ENCODE results near the gene SEC16B.

The SEC16B gene

DNA sequence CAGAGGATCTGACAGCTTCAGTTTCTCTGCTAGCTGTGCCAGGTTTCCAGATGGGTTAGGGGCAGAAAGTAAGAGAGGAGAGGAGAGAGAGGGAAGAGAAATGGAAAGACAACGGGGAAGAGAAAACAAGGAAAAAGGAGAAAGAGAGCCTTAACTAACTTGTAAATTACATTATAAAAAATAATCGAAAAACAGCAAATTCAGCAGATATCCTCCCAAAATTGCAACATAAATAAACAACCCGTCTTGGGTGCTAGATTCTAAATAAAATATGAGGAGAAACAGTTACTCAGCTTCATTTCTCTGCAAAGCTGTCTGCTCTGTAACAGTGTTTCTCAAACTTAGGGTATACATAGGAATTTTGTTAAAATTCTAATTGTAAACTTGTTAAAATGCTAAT lies 29.2 kb downstream of the SEC16B start:
- no peak for DNase-seq

DNA sequence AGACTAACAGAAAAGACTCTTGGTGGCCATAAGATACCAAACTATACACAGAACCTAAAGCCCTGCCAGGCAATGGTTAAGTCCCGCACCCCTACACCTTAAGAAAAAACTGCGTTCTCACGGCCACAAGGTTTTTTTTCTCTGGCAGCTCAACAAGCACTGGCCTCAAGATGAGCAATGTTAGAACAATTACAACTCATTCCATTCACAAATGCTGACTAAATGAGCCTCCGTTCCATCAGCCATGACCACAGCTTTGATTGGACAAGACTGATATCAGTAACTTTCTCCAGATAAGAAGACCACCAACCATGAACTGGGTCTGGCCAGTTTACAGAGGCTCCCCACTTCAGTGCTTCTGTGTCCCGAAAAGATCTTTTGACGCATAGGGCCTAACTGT lies 31.9 kb downstream of the SEC16B start:
- DNase-seq = no peak

DNA sequence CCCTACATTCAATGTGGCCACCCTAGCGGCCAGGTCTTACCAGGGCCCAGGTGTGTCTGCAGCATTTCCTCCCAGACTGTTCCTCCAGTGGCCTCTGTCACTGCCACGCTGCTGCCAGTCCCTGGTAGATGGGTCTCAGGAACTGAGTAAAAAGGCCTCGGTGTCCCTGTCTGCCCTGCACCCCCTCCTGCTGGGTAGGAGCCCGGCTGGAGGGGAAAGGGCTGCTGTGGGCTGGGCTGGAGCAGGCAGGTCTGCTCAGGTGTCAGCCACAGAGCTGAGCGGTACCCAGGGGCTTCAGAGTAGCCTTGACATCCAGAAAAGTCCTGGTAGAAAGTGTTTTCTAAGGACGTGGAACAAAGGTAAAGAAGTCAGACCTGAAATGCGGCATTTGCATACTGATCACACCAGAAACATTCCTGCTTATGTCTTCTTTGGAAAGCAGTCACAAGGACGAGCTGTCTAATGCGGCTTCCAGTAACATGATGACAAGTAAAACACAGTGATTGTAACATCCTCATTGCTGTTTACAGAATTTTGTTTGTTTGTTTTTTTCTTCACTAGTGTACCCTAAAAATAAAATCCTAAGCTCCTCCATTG lies 32.6 kb downstream of the SEC16B start:
- DNase-seq = no peak

DNA sequence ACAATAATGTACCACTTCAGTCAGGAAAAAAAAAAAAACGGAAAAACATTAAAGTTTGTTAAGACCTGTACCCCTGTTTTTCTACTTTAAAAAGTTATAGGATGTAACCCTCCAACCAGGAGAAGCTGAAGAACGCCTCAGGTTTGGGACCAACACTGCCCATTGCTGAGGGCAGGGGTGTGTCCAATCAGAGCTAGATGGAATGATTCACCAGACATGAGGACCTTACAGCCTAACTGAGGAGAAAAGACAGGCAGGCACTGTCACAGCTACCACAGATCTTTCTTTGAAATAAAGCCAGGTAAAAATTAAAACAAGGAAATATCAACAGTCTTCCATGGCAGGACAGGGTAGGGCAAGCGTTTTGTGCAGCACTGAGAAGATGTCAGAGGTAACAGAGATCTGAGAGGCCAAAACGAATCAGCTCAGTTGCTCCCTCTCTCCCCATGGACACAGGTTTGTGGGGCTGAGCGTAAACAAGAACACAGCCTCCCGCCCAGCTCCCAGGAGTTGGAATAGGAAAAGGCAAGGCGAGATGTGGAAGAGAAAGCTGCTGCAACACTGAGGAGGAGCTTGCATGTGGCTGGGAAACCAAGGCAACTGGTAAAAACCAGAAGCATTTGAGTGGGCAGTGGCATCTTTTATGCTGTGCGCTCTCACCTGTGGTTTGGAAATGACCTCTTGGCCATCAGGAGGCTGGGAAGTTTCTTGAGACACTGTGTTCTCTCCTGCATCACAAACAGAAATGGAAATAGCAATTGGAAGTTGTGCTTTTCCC lies 34.0 kb downstream of the SEC16B start:
- no peak for DNase-seq

DNA sequence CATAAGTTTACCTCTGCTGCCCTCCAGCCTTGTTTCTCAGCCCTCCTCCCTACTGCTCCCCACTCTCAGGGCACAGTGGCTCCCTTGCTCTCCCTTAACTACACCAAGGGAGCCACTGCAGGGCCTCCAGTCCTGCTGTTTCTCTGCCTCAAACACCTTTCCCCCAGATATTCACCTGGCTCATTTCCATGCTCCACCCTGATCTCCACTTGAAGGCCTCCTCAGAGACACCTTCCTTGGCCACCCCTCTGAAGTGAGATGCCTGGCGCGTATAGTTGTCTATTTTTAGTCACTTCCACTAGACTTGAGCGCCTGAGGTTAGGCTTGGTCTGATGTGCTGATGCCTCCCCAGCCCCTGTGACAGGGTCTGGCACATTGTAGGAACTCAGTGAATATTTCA lies 34.9 kb downstream of the SEC16B start:
- no peak for DNase-seq

DNA sequence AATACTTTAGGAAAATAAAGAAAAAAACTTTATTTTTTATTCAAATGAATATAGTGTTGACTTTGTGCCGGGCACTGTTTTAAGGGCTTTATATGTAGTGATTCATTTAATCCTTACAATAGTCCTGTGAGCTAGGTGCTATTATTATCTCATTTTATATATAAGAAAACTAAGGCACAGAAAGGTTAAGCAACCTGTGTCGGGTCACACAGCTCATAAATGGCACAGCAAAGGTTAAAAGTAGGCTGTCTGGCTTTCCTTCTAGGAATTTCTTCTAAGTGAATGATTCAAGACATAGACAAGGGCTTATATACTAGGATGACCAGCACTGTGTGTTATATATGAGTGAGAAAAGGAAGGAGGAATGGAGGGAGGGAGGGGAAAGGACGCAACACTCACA lies 35.4 kb downstream of the SEC16B start:
- no peak for DNase-seq

DNA sequence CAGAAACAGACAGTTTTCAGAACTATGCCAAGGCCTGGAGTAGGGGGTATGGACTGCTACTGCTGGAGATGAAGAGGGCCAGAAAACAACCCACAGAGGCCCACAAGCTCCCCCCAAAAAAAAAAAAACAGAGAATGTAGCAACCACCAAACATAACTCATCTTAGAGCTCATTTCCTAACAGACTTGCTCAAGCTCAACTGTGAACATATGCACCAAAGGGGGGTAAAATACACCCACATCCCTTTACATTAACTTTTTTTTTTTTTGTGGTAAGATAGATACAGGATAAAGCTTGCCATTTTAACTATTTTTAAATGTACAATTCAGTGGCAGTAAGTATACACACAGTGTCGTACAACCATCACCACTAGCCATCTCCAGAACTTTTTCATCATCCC lies 36.0 kb downstream of the SEC16B start:
- DNase-seq = no peak

DNA sequence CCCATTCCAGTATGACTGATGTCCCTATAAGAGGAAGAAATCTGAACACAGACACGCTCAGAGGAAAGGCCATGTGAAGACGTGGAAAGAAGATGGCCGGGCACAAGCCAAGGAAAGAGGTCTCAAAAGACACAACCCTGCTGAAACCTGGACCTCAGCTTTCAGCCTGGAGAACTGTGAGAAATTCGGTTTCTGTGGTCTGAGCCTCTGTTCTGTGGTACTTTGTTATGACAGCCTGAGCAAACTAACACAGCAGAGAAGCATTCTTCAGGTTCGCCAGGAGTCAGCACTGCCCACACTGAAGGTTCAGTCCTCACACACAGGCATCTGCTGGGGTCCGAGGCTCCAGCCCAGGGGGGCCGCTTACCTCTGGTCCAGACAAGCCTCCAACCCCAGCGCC lies 37.7 kb downstream of the SEC16B start:
- no peak for DNase-seq

DNA sequence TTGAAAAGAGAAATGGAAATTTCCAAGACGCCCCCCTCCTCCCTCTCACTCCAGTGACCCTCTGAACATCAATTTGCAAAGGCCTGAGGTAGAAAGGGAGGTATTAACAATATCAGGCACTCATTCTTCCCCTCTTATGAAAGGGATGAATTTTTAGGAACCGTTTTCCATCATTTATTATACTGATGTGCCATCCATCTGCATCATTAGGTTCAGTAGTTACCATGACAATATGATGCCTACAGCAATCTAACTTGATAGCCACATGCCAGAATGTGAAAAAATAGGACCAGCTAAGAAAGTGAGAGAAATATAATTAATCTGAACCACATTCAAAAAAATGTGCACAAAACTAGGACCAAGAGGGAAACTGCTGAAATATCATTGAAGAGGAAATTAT lies 40.9 kb downstream of the SEC16B start:
- no peak for DNase-seq

DNA sequence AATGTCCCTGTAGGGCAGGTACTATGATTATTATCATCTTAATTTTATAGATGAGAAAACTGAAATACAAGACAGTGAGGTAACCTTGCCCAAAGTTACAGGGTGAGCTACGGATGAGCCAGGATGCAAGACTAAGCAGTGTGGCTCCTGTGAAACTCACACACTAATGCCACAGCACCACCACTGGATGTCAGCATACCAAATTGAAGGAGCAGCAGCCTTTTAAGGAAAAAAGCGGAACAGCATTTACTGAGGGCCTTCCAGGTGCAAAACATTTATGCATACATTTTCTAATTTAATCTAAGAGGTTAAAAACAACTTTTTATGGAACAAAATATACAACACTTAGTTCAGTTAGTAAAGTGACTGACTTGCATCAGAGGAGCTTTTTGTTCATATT lies 41.7 kb downstream of the SEC16B start:
- DNase-seq = no peak

DNA sequence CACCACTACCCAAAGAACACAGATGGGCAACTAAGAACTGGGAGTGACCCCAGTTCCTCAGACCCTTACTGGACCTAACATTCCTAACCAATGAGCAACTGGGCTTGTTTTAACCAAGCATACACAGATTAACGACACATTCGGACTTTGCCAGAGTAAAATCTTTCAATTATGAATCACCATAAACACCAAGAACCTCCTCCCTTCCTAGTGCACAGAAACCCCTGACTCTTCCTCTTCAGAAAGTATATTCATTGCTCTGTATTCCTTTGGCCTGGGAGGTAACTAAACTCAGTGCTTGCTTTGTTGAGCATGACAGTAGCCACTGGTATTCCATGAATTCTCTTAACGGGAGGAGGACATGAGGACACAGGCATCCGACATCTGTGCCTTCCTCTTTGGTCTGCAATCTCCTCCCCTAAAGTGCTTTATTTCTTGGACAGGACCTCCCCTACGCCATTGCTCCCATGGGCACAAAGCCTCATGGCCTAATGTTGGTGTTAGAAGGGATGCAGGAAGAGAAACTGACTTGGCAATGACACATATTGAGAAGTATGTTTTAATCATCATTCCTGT lies 42.7 kb downstream of the SEC16B start:
- DNase-seq = no peak

DNA sequence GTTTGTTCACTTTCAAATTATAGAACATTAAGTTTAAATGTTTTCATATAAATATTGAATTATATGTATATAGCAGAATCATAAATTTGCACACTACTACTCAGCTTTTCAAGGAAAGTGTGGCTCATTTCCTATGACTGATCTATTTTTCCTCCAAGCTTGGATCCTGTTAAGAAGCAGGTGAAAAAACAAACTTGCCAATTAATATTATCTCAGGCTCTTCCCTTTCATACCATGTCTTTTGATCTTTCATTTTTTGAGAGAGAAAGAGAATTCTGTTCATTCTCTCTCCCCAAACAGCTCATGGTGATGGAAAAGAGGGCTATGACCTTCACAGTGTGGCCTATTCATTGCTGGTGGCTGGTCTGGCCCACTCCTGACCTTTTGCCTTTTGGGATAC lies 43.7 kb downstream of the SEC16B start:
- DNase-seq = no peak

DNA sequence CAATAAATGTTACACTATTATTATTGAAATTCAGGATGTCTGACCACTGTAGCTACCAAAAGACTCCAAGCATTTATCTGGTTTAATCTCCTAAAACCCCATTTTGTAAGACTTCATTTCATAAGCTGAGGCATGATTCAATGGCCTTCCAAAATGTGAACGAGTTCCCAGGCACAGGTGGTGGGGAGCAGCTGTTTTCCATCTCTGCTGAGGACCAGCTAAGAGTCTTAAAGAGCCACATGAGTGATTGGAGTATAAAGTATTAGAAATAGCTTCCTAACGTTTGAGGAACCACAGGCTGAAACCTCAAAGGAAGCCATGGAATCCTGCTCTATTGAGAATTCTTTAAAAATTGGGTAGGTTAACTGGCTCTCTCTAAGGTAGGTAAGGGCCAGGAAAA lies 44.9 kb downstream of the SEC16B start:
- DNase-seq = no peak

DNA sequence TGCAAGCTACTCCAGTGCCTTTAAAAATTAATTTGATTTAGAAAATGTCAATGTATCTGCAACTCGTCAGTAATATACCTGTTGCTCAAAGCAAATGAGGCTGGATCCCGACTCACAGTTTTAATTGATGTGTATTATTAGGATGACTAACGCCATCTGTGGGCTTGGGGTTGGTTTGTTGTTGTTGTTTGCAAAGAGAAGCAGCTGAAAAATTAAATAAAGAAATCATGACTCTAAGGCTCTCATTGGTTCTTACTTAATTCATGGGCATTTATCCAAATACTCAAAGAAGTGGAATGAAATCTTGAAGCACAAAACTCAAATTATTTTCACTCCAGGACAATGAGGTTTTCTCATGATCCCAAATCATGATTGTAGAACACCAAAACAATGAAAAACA lies 46.4 kb downstream of the SEC16B start:
- DNase-seq = no peak

DNA sequence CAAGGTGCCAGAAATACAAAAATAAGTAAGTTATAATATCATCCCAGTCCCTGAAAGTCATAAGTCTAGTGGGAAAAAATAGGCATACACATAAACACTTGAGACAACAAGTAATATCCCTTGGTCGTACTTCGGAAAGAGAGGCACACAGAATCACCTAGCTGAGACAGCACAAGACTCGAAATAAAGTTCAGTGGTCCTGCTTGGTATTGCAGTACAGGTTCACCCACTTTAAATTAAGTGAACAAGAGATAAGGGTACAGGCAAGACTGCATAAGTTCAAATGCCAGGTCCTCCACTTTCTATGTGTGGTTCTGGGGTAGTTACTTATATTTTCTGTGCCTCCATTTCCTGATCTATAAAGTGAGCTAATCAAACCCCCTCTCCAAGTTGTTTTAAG lies 47.6 kb downstream of the SEC16B start:
- DNase-seq = no peak

DNA sequence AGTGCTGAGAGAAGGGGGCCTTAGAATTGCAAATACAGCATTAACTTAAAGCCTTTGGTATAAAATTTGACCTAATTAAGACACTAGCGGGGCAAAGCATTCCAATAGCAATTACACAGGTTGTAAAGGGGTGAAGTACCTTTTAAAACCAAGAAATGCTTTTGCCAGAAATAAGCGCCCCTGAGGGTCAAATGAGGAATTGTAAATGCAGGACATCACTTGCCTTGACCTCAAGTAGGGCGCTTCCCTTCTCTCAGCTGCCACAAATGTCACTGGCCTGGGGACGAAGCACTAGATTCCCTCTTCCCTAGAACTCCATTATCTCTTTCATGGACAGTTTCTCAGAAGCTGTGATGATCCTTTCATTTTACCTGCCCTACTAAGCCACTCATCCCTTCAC lies 48.3 kb downstream of the SEC16B start:
- no peak for DNase-seq

DNA sequence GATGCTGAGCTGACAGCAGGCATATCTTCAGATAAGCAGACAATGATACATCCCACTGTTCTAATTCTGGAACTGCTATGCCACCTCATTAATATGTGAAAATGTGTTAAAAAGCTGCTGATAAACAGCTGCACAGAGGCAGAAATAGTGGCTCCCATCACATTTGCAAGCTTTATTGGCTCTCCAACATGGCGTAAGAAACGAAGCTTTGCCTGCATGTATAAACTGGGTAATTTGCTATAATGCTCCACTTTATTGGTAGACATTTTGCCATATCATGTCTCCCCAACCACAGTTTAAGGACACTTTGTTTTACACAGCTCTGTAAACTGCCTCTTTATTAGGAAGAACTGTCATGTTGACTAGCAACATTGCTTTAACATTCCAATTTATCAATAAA lies 49.8 kb downstream of the SEC16B start:
- DNase-seq = no peak

DNA sequence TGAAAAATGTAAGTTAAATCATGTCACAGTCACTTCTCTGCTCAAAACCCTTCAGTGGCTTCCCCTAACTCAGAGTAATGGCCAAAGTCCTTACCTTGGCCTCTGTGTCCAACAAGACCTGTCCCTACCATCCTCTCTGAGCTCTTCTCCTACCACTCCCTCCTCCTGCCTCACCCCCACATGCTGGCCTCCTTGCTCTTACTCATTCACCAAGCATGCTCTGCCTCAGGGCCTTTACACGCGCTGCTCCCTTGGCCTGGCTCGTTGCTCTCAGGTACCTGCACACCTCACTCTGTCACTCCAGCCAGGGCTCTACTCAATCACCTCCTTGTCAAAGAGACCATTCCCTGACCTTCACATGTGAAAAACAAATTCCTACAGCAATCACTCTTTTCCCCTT lies 54.2 kb downstream of the SEC16B start:
- no peak for DNase-seq

DNA sequence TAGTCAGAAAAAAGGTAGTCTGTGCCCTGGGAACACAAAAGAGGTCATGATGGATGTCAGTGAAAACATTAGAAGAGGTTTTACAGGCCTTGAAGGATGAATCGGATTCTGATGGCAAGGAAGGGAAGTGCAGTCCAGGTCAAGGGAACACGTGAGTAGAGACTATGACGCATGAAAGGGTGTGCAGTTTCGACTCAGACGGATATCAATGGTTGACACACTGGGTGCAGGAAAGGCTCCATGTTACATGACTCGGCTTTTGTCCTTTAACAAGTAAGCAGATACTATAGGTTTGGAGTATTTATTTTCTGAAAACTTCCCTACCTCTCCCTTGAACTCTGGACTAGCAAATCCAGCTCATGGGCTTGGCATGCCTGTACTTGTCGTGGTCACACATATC lies 55.3 kb downstream of the SEC16B start:
- no peak for DNase-seq

DNA sequence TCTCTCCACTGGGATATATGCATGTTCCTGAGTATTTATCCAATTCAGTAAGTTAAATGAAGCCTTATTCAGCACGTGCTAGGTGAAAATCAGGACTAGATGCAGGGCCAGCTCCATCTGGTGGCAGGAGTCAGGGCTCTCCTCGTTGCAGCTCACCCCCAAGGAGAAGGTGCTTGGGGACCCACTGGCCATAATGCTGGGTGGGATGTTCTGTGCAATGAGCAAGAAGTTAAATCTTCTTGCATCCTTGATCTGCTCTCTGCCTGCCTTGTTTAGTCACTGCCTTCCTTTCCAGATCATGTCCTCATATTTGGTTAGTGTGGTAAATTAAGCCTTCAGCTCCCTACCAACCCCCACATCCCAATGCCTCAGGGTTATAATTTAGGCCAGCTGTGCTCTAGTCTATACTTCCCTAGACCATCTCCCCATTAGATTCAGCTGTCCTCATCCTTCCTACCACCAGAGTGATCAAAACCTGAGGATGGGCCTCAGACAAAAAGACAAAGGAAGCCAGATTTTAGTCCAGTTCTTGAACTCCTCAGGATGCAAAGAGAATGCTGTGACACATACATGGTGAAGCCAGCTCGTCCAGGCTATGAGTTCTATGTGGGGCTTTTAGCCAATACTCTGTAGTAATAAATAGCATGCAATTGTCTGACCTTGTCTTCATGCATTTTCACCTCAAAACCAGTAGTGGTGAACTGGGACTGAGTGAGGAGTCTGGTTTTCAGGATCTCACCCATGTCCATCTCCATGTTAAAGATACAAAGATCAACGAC lies 55.9 kb downstream of the SEC16B start:
- peak; percentile 37 for DNase-seq

DNA sequence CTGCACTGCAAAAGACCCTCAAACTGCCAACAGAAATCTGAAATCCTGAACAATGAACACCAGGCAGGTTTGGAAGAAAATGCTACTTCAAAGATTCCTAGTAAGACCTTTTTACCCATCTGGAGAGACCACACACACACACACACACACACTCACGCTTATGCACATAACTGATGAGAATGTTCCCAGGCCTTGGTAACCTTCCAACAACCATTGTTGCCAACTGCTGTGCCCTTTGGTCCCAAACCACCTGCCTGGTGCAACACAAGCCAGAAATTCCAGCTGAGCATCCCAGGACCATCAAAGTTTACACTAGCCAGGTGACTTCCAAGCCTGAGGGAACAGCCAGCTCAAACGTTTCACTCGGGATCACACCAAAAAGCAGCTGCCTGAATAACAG lies 56.9 kb downstream of the SEC16B start:
- DNase-seq = no peak

DNA sequence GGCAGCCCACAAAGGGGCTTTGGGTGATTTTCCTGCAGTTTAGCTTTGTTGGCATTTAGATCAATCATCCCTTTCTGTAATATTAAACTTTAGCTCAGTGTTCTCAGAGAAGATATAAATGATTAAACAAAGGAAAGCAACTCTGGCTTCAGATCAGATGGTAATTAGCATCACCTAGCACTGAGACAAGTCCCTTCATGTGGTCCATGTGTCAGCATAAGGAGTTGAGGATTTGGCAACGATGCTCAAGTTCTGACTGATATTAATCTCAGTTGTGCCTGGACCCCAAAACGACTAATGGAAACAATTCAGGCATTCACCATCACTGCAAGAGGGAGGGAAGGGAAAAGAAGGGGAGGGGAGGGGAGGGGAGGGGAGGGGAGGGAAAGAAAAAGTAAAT lies 60.4 kb downstream of the SEC16B start:
- no peak for DNase-seq

DNA sequence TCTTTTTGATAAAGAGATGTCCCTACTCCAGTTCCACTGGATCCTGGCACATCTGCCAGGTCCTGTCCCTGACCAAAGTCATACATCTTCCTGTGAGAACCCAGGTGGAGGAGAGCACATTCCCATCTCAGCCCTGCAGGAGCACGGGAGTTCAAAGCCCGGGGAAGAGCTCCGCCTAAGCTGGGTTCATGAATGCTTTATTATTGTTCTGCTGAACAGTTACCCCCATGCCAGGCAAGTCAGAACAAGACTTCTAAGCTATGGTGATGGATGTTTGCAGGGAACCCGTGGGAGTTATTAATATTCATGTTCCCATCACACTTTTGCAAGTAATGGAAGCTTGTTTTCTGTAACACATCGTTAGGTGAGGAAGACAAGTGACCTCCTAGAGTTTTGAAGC lies 62.9 kb downstream of the SEC16B start:
- peak; percentile 77 for DNase-seq

DNA sequence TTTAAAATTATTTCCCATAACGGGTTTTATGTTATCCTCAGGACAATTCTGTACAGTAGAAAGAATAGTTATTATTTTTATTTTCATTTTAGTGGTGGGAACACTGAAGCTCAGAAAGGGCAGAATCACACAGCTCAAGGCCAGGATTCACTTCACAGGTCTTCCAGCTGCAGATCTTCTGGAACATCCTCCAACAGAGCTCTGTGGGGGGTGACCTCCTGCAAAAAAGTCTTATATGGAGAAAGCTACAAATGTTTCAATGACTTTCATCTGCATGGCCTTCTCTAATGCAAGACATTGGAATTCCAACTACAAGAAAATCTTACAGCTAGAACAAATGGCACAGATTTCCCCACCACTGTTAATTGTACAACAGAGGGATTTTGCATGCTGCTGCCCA lies 64.2 kb downstream of the SEC16B start:
- no peak for DNase-seq

Measured in NCI-H526 treated with DMSO at 0.1 percent for 48 hours (cell line).